Endothelial cell of umbilical vein (primary cell): ENCODE measurements around the gene GSTM3. TPM values are rescaled to one million over a fixed set of nuclear protein-coding genes. Genes with fewer than 3 reads are reported as not detected.

Experiments
- BruUV-seq: library from RNA; stranded (reverse); fragments of 400-500 nt; replicated peaks from 2 replicates; lab custom pipeline; 2021; lab: Mats Ljungman, UMichigan
- CTCF ChIA-PET: fragments of 300-600, 350-600 bp; sonication (Branson Sonifier 250); formaldehyde crosslinking; loops from one replicate; lab custom pipeline; 2021; ENCODE audit warnings: antibody characterized with exemption, inconsistent platforms; lab: Charles Lee
- POLR2A ChIA-PET: fragments of 300-600, 350-600 bp; sonication (Branson Sonifier 250); formaldehyde crosslinking; loops from one replicate; lab custom pipeline; 2021; ENCODE audit warnings: antibody characterized with exemption, inconsistent platforms; lab: Charles Lee
- DNase-seq: peaks from one replicate; pipeline ENCODE4 v3.0.0-alpha.2; 2011; ENCODE audit warnings: low read depth, low spot score
- FAIRE-seq: peaks from 2 replicates; lab custom pipeline; 2011; peaks lifted over from hg19 to GRCh38; lab: Jason Lieb, UNC
- H2AFZ ChIP-seq: 2 replicates; pipeline ENCODE4 v1.6.0; 2012; ENCODE audit warnings: low read depth, low read length, control low read depth, inconsistent platforms
- H3K27ac ChIP-seq: 2 replicates; pipeline ENCODE4 v1.5.1; 2011; ENCODE audit warnings: low read depth, mild to moderate bottlenecking, control low read depth, low read length, moderate library complexity; ENCODE audit not compliant: insufficient read depth
- H3K27me3 ChIP-seq, 2 experiments: 2 replicates each; pipeline versions ENCODE4 v1.6.0 to v1.6.1; 2011; ENCODE audit warnings: low read length in 2 of 2, mixed read lengths in 1 of 2; ENCODE audit not compliant: control insufficient read depth in 2 of 2, insufficient read depth in 2 of 2
- H3K36me3 ChIP-seq, 2 experiments: 2 replicates in 1 of 2; 3 replicates in 1 of 2; pipeline ENCODE4 v1.5.1; 2011; ENCODE audit warnings: low read length in 2 of 2, mild to moderate bottlenecking in 1 of 2, moderate library complexity in 1 of 2; ENCODE audit not compliant: control insufficient read depth in 2 of 2, insufficient read depth in 2 of 2; ENCODE audit errors: extremely low read depth in 1 of 2
- H3K4me1 ChIP-seq: 3 replicates; pipeline ENCODE4 v1.5.1; 2011; ENCODE audit warnings: mild to moderate bottlenecking, low read length; ENCODE audit not compliant: control insufficient read depth, insufficient read depth; ENCODE audit errors: extremely low read depth
- H3K4me2 ChIP-seq: 2 replicates; pipeline ENCODE4 v1.6.1; 2011; ENCODE audit warnings: low read length, control low read depth, mixed read lengths; ENCODE audit not compliant: insufficient read depth
- H3K4me3 ChIP-seq, 3 experiments: fragments of 200-600 bp in 1 of 3; sonication (generic), shearing (Covaris generic) in 1 of 3; replicated peaks in 1 of 3; 2 replicates each; pipeline ENCODE4 v1.5.1; 2011 to 2016; ENCODE audit warnings: control low read depth in 3 of 3, low read length in 3 of 3, mild to moderate bottlenecking in 2 of 3, inconsistent platforms in 1 of 3, low read depth in 1 of 3, moderate library complexity in 1 of 3; ENCODE audit not compliant: insufficient read depth in 1 of 3
- H3K79me2 ChIP-seq: 2 replicates; pipeline ENCODE4 v1.6.0; 2012; ENCODE audit warnings: low read length, inconsistent platforms; ENCODE audit not compliant: control insufficient read depth, insufficient read depth
- H3K9ac ChIP-seq: replicated peaks from 2 replicates; pipeline ENCODE3; 2011; ENCODE audit warnings: low read length, control low read depth; ENCODE audit not compliant: insufficient read depth; ENCODE audit errors: extremely low read depth
- H3K9me1 ChIP-seq: replicated peaks from 3 replicates; pipeline ENCODE4 v1.6.0; 2011; ENCODE audit warnings: mild to moderate bottlenecking, low read length; ENCODE audit not compliant: control insufficient read depth, insufficient read depth; ENCODE audit errors: extremely low read depth
- H3K9me3 ChIP-seq: replicated peaks from 2 replicates; pipeline ENCODE4 v1.5.1; 2012; ENCODE audit warnings: low read length, inconsistent platforms; ENCODE audit not compliant: control insufficient read depth, insufficient read depth
- H4K20me1 ChIP-seq: replicated peaks from 2 replicates; pipeline ENCODE3; 2011; ENCODE audit warnings: mild to moderate bottlenecking, low read length; ENCODE audit not compliant: control insufficient read depth, insufficient read depth; ENCODE audit errors: extremely low read depth
- EZH2 ChIP-seq: IDR thresholded peaks from 2 replicates; pipeline ENCODE4 v1.6.1; 2012; ENCODE audit warnings: borderline replicate concordance, low read depth, mild to moderate bottlenecking, moderate library complexity, low read length, inconsistent platforms; ENCODE audit not compliant: severe bottlenecking
- FOS ChIP-seq: IDR thresholded peaks from 2 replicates; pipeline ENCODE4 v1.6.1; 2011; ENCODE audit warnings: mild to moderate bottlenecking, low read length, moderate library complexity, borderline replicate concordance; ENCODE audit not compliant: insufficient read depth
- GATA2 ChIP-seq: IDR thresholded peaks from 2 replicates; pipeline ENCODE4 v1.7.0; 2011; ENCODE audit warnings: low read depth, mild to moderate bottlenecking, moderate library complexity, mixed read lengths, low read length; ENCODE audit not compliant: insufficient read length, insufficient read depth
- JUN ChIP-seq: IDR thresholded peaks from 2 replicates; pipeline ENCODE4 v1.6.1; 2011; ENCODE audit warnings: borderline replicate concordance, low read depth; ENCODE audit not compliant: insufficient read length, insufficient read depth
- MYC ChIP-seq: IDR thresholded peaks from one replicate; pipeline ENCODE4 v1.6.1; 2011; ENCODE audit warnings: mild to moderate bottlenecking, low read depth, low read length
- POLR2A ChIP-seq: IDR thresholded peaks from 2 replicates; pipeline ENCODE4 v1.6.1; 2012; ENCODE audit warnings: low read depth, mild to moderate bottlenecking, control low read depth, low read length
- POLR2AphosphoS5 ChIP-seq: IDR thresholded peaks from 2 replicates; pipeline ENCODE4 v1.6.1; 2012; ENCODE audit warnings: low read depth, mild to moderate bottlenecking, control low read depth, low read length, moderate library complexity; ENCODE audit not compliant: insufficient read depth
- dilution Hi-C: fragments of 300-500 bp; cut with MboI; formaldehyde crosslinking; loops from one replicate; pipeline ENCODE4 v1.15.0; 2019; ENCODE audit warnings: low sequenced_read_pairs; ENCODE audit not compliant: extremely low pct_ligation_motif_present
- intact Hi-C: fragments of 100-400 bp; cut with micrococcal nuclease; formaldehyde crosslinking; loops from one replicate; pipeline ENCODE4 v1.10.0; 2022
- polyA plus RNA-seq, 4 experiments: library from polyadenylated mRNA; depleted of rRNA in 3 of 4; stranded (reverse) in 3 of 4; unstranded in 1 of 4; fragments of >200 nt; gene quantifications; 2 replicates each; pipeline versions ENCODE4 v1.2.1 to v1.2.3, GENCODE V29; 2011 to 2012; ENCODE audit warnings: missing spikeins in 1 of 4
- total RNA-seq: library from RNA; stranded (reverse); gene quantifications from 2 replicates; pipeline ENCODE4 v1.2.3, GENCODE V29; 2021
- TF ChIP-seq, protein P1 (sequence below), 2 donors: IDR thresholded peaks; 1 replicate in 1 of 2; 2 replicates in 1 of 2; pipeline ENCODE4 v1.5.1; 2011; ENCODE audit warnings: low read length in 2 of 2, mild to moderate bottlenecking in 2 of 2, moderate library complexity in 2 of 2, control low read depth in 1 of 2, inconsistent platforms in 1 of 2, low read depth in 1 of 2; ENCODE audit not compliant: insufficient read depth in 1 of 2; ENCODE audit errors: extremely low read depth in 1 of 2
- TF ChIP-seq, protein P2 (sequence below): IDR thresholded peaks from 2 replicates; pipeline ENCODE4 v1.6.1; 2011; ENCODE audit not compliant: insufficient read depth, insufficient read length

Gene GSTM3
- total and polyA plus RNA-seq, 2 donors (not counting 3 experiments of a cell fraction or from before 2014, with no cell fraction given) = 27.9 to 52.0 TPM

DNA sequence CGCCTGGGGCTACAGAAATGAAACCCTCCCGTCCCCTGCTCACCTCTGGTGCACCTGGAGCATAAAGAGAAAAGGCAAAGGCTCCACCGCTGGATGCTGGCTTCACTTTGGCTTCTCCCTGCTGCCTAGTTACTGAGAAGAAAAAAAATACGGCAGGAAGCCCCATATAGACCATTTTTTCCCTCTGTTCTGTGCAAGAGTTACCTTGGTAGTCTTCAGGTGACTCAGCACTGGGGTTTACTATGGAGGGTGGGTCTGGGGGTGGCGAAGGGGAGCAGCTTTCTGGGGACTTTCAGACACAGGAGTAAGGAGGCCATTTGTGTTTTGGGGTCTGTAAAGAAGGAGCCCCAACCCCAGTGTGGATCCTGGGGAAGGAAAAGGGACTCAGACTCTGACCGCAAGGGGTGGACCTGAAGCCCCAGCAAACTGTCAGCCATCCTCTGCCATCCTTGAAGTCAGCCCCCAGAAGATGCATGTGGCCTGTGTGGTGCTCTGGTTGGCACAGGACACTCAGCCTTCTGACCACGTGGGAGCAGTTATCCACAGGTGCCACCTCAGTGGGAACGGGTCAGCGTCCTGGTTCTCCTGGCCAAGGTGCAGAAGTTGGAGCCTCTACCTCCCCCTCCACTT lies 48.8 kb upstream of the GSTM3 start:
- no peak overlapping the region for H3K27ac ChIP-seq
- FAIRE-seq (no peak), DNase-seq (no peak)
- H3K4me3 ChIP-seq = no peak overlapping the region
- H3K79me2 ChIP-seq = no peaks in the 10 kb centered on the region
- CTCF ChIA-PET = interaction anchor here (0.6 to 6.2 kb wide), 9 partner anchors 11 to 221 kb away, joined by 3 to 329 read pairs (median 6); partner anchors contain the start of gene AHCYL1
- no TSS peak for BruUV-seq
- H3K36me3 ChIP-seq = no peaks in the 10 kb centered on the region
- H3K9me3 ChIP-seq = no peaks in the 10 kb centered on the region
- intact Hi-C loops = loop anchor here (5.0 kb wide), 1 partner anchor 143 kb away; no protein-coding TSS in a partner anchor
- H3K9ac ChIP-seq = no peak overlapping the region
- no peaks in the 10 kb centered on the region for H4K20me1 ChIP-seq
- no peak for TF ChIP-seq GATA2
- no peak for TF ChIP-seq POLR2A
- TF ChIP-seq, protein P1, sequence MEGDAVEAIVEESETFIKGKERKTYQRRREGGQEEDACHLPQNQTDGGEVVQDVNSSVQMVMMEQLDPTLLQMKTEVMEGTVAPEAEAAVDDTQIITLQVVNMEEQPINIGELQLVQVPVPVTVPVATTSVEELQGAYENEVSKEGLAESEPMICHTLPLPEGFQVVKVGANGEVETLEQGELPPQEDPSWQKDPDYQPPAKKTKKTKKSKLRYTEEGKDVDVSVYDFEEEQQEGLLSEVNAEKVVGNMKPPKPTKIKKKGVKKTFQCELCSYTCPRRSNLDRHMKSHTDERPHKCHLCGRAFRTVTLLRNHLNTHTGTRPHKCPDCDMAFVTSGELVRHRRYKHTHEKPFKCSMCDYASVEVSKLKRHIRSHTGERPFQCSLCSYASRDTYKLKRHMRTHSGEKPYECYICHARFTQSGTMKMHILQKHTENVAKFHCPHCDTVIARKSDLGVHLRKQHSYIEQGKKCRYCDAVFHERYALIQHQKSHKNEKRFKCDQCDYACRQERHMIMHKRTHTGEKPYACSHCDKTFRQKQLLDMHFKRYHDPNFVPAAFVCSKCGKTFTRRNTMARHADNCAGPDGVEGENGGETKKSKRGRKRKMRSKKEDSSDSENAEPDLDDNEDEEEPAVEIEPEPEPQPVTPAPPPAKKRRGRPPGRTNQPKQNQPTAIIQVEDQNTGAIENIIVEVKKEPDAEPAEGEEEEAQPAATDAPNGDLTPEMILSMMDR (IDR thresholded peaks at IDR 0.05; ENCODE audit: extremely low read depth in 1 of 2, insufficient read depth in 1 of 2, low read depth in 1 of 2, low read length in 2 of 2) = no peak
- TF ChIP-seq, protein P2, sequence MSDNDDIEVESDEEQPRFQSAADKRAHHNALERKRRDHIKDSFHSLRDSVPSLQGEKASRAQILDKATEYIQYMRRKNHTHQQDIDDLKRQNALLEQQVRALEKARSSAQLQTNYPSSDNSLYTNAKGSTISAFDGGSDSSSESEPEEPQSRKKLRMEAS = no peak
- no peak for TF ChIP-seq MYC
- no peak for TF ChIP-seq POLR2AphosphoS5
- no peak for TF ChIP-seq JUN
- no peak for TF ChIP-seq FOS
- TF ChIP-seq EZH2 = no peak
- dilution Hi-C loops = loop anchor here (25.0 kb wide), 1 partner anchor 223 kb away; no protein-coding TSS in a partner anchor
- H3K9me1 ChIP-seq = no peaks in the 10 kb centered on the region
- peaks cover 38% of the 10 kb centered on the region for H3K4me1 ChIP-seq
- no peak overlapping the region for H3K4me2 ChIP-seq
- POLR2A ChIA-PET = no interaction called here
- no peak overlapping the region for H2AFZ ChIP-seq
- H3K27me3 ChIP-seq = no peaks in the 10 kb centered on the region
